ENCODE data around the gene AGPAT2.
"Not testable (repeated sequence)": the region's sequence is repeated elsewhere in the genome, so short reads cannot be mapped to it uniquely, and the experiment has no call there.

Gene AGPAT2

DNA sequence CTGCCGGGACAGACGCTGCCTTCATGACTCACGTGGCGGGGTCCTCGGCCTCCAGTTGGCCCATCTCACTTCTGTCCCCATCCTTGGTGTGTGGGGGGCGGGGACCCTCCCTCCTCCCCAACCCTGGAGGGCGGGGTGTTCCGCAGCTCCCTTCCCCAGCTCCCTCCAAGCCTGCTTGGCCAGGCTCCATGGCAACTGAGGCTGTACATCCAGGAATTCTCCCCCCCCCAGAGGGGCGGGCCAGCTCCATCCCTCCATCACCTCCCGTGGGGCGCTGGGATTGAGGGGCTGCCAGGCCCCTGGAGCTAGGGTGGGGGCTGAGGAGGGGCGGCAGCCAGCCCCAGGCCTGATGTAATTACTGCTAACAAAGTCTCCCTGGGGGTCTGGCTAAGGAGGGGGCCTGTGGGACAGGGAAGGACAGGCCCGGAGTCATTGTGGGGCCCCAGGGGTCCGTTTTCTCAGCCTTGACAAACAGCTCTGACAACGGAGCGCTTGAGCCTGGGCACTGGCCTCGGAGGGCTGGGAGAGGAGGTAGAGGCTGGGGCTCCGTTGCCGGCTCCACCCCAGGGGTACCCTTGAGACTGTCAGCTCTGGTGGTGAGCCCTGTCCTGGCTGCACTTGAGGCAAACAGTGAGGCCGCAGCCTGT, 33.1 kb upstream of the AGPAT2 start:
- DNase-seq (ENCODE audit: low spot score): no peak

DNA sequence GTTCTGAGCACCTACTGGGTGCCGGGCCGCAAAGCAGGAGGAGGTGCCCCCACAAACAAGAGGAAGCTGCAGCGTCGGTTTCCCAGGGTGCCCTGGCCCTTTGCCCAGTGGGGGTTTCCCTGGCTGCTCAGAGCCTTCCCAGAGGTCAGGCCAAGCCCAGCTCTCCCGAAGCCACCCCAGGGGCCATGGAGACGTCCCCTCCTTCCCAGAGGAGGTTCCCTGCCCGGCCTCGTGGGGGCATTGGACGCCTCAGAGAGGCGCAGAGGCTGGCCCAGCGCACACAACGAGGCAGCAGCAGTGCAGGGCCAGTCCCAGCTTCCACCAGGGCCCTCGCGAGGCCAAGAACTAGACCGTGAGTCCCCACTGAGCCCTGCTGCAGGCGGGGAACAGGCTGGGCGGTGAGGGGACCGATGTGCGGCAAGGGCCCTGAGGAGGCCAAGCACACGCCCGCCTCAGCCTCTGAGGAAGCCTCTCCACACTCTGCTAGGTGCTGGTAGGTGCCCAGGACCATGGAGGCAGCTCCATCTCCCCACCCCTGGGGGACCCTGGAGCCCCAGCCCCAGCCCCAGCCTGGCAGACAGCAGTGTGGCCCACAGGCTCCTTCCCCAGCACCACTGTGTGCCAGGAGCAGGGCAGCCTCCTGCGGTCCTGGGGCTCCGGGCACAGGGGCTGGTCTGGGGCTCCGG, 32.1 kb upstream of the AGPAT2 start:
- DNase-seq (ENCODE audit: low spot score): no peak

DNA sequence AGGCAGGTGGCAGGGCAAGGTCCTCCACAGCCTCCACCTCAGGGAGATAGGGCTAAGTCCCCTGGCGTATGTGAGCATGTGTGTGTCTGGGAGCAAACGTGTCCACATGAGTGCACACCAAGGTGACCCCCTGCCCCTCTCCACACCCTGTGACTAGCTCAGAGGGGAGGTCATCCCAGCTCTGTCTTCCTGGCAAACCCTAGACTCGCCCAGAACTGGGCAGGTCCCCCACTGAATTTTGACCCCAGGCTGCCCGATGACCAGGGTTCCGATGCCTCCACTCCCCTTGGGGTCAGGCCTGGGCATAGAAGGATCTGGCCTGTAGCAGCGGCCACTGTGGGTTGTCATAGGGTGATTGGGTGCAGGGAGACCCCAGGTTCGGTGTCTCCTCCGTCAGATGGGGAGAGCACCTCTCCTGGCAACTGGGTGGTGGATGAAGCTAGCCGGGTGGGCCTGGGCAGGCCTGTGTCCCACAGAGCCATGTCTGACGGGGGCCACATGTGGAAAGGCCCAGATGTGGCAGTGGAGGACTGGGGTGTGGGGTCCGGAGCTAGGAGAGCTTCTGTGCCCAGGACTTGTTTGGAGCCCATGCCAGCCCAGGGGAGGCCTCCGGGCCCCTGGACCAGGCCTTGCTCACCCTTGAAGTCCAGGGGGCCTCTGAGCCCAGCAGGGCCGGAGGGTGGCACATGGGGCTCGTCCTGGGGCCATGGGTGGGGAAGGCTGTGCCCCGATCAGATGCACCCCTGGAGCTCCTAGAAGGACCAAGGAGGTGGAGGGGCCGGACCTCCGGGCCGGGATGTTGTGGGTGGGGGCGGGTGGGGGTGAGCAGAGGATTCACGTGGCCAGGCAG, 31.3 kb upstream of the AGPAT2 start:
- no peak for DNase-seq (ENCODE audit: low spot score)

DNA sequence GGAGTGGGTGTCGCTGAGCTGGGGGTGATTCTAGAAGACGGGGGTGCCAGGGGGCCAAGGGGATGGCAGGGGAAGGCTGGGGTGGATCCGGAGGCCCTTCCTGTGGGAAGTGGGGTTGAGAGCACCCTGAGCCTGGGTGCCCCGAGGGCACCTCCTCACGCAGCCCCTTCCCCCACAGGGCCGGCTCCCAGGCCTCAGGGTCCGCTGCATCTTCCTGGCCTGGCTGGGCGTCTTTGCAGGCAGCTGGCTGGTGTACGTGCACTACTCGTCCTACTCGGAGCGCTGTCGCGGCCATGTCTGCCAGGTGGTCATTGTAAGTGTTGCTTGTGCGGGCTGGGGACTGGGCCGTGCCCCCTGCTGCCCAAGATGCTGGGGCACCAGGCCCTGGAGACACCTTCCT, 30.1 kb upstream of the AGPAT2 start:
- DNase-seq (ENCODE audit: low spot score): no peak

DNA sequence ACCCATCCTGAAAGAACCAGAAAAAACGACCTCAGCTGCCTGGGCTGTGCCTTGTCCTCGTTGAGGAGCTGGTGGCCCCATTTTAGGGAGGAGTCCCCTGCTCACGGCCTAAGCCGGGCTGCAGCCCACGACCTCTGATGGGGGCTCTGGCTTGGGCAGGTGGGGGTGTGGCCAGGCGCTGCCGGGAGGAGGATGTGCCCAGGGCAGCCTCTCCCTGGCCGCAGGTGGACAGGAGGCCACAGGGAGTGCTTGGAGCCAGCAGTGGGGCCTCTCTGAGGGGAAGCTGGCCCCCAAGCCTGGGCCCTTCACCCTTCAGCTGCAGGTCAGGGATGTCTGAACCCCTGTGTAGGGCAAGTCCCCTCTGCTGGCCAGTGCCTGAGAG, 27.6 kb upstream of the AGPAT2 start:
- DNase-seq (ENCODE audit: low spot score): no peak

DNA sequence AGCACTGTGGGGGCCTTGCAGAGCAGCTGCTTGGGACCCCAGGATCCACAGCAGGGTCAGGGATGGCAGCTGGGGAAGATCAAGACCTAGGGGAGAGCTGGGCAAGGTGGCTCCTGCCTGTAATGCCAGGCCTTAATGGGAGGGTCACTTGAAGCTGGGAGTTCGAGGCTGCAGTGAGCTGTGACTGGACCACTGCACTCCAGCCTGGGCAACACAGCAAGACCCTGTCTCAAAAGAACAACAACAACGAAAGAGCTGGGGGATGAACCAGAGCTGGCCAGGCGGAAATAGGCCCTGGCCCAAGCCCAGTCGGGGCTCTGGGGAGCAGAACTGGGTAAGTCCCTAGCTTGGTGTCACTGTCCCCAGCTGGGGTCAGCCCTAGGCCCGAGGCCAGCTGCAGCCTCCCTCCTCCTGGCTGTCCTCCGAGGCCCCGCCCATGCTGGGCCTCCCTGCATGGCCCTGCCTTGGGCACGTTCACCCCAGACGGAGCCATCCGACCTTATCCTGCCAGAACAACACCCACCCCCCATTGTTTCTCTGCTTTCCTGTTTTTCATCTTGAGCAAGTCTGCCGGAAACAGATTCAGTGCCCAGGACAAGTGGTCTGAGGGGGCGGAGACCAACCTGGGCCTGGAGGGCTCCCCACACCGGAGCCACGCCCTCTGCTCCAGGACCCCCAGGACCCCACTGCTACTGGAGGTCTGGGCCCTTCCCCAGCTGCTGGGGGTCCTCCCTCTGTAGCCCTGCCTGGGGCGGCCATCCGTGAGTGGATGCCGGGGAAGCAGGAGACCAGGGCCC, 27.0 kb upstream of the AGPAT2 start:
- no peak for DNase-seq (ENCODE audit: low spot score)

DNA sequence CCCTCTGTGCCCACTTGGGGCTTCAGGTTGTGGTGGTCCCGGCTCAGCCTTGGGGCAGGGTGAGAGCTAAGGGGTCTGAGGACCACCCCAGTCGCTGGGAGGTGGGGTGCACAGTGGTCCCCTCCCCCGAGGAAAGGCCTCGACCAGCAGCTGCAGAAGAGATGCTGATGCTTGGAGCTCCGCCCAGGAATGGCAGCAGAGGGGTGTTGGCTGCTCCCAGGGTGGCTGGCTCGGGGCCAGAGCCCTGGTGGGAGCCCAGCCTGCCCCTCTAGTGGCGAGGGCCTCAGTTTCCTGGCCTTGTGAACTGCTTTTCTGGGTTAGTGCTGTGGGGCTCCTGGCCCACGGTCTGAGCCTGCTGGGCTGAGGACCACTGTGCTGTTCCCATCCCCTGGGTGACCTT, 26.3 kb upstream of the AGPAT2 start:
- DNase-seq (ENCODE audit: low spot score): no peak

DNA sequence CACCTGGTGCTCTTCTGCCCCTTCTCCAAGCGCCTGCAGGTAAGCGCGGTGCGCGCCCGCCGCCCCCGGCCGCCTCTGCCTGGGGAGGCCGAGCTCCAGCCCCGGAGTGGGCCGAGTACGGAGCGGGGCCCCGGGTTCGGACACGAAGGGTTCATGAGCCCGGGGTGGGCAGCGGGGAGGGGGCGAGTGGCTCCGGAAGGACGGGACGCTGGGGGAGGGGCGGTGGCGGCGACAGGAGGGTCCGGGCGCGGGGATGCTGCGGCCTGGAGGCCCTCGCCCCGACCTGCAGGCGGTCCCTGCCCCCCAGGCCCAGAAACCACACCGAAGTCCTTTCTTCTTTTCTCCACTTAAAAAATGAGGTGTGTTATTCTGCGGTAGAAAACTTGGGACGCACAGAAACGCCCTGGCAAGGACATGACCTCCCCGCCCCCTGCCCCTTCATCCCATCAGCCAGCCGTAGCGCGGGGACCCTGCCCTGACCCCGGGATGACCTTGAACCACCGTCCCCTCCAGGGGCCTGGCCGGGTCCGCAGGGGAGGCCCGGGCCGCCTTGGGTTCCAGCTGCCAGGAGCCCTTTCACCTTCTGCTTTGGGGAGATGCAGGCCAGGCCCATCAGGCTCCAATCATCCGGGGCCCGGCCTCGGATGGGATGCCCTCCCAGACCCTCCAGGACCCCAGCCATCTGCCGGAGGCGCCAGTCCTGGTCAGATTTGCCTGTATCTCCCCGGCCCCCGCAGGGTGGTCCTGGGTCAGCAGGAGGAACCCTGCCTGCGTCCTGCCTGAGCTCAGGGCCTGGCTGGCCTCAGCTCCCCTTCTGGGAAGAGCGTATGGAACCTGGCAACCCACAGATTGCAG, 25.7 kb upstream of the AGPAT2 start:
- no peak for DNase-seq (ENCODE audit: low spot score)

DNA sequence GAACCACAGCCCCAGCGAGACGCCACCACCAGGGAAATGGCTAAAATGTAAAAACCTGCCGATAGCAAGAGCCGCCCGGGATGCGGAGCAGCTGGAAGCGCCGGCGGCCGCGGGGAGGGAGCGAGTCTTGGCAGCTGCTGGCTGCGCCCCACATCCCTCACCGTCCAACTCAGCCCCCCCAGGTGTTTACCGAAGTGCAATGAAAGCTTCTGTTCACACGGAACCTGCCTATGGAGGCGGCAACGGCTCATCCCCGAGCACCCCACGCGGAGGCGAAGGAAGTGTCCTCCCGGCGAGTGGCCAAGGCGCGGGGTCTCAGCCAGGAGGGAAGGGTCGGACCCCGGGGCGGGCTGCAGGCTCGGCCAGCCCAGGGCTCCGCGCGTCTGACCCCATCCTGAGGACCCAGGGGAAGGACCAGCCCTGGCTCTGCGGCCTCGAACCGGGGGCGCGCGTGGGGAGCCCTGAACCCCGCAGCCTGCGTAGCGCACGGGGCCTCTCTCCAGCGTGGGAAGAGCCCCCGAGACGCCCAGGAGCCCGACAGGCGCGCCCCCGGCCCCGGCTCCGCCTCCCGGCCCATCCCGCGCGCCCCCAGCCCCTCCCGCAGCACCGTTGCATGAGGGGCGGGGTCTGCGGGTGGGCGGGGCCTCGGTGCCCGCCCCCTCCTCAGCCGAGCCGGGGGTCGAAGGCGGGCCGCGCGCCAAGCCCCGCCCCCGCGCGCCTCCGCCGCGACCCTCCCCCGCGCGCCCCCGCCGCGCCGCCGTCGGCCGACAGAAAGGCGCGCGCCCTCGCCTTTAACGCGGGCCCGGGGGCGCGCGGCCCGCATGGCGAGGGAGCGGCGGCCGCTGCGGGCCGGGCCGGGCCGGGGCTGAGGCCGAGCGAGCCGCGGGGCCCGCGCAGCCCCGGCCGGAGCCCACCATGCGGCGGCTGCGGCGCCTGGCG, 24.8 kb upstream of the AGPAT2 start, which contains the start of gene DIPK1B:
TSS of gene DIPK1B (plus strand) at position 822 of the 939 bp plus-strand sequence. CDS start at position 916, 94 bp downstream.
- peak; percentile 95 for DNase-seq (ENCODE audit: low spot score)

DNA sequence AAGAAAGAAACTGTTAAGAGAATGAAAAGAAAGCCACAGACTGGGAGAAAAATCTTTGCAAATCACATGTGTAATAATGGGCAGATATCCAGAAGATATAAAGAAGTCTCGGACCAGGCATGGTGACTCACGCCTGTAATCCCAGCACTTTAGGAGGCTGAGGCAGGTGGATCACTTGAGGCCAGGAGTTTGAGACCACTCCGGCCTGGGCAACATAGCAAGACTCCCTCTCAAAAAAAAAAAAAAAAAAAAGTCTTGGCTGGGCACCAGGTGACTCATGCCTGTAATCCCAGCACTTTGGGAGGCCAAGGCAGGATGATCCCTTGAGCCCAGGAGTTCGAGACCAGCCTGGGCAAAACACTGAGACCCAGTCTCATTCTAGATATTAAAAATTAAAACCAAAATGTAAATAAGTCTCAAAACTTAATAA, 24.0 kb upstream of the AGPAT2 start:
- not testable (repeated sequence) for DNase-seq (ENCODE audit: low spot score)

DNA sequence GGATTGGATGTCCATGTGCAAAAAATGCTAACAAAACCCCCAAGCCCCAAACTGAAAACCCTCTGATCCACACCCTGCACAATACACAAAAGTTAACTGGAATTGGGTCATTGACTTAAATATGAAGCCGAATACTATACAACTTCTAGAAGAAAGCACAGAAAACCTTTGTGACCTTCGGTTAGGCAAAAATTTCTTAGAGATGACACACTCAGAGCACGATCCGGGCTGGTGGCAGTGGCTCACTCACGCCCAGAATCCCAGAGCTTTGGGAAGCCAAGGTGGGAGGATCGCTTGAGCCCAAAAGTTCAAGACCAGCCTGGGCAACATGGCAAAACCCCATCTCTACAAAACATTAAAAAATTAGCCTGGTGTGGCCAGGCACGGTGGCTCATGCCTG, 23.3 kb upstream of the AGPAT2 start:
- DNase-seq (ENCODE audit: low spot score): no peak

DNA sequence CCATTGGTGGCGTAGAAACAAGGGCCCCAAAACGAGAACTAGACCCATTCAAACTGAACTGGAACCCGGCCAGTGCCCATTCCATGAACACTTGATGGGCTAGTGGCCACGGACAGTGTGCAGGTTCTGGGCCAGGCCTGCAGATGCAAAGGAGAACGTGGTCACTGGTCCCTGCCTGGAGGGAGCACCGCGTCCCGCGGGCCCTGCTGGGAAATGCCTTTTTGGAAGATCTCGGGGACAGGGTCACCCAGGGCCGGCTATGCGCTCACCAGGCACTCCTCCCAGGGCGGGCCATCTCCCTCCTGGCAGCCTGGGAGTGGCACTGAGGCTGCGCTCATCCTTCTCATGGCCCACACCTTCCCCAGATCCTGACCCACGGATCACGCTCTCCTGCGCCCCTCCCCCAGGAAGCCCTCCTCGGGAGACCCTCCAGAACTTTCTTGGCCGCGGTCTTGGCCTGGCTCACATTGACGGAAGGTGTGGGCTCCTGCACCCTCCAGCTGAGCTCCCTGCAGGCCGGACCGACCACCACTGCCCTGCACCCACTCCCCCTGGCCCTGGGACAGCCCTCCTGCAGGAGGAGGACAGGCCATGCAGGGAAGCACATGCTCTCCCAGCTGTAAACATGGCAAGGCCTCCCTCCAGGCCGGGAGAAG, 22.3 kb upstream of the AGPAT2 start:
- no peak for DNase-seq (ENCODE audit: low spot score)

DNA sequence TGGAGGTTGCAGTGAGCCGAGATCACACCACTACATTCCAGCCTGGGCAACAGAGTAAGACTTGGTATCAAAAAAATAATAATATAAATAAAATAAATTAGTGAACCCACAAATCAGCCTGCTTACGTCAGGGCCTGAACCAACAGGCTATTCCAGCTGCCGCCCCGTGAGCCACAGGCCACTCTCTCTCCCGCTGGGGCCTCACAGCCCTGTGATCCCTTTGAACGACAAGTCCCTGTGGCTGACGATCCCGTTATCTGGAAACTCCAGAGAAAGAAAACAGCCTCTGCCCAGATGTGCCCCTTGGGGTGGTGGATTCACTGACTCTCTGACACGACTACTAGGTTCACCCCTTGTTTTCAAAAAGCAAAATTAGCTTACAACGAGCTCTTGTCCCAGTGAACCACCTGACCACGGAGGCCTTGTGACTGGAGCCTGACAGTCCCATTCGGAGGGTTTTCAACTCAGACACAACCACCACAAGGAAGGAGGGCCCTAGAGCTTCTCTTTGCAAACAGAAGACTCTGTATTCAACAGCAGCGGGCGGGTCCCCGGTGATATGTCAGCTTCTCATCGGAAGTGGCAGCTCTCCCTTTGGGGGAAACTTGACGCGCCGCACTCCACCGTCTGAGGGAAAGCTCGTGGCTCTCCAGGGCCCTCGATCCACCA, 20.7 kb upstream of the AGPAT2 start:
- DNase-seq (ENCODE audit: low spot score): no peak

DNA sequence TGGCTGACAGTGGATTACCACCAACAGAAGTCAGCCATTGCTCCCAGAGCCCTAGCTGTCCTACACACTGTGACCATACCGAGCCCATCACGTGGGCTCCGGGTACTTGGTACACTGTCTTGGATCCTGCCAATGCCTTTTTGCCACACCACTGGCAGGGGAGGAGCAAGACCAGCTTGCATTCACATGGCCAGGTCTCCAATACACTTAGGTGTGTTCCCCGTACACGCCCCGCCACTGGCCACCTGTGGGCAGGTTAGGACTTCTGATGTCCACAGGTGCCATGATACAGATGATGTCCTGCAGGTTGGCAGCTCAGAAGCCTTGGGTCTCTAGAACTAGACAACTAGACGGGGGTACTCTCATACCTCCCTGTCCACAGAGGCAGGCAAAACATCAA, 19.8 kb upstream of the AGPAT2 start:
- no peak for DNase-seq (ENCODE audit: low spot score)

DNA sequence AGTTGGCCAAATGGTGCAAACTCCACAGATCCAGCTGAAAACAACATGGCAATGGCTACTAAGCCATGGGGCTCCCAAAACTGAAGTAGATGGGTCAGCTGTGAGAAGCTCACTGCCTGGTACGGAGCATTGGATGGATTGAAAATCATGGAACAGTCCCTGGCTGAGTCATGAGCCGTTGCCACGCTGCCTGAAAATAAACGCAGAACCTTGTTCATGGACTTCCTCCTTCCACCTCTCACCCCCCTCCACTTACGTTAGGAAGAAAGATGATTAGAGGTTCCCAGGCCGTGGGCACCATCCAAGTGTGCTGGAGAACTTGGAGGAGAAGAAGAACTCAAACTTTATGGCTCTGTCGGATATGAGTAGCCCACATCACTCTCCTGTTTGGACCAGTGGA, 18.3 kb upstream of the AGPAT2 start:
- no peak for DNase-seq (ENCODE audit: low spot score)

DNA sequence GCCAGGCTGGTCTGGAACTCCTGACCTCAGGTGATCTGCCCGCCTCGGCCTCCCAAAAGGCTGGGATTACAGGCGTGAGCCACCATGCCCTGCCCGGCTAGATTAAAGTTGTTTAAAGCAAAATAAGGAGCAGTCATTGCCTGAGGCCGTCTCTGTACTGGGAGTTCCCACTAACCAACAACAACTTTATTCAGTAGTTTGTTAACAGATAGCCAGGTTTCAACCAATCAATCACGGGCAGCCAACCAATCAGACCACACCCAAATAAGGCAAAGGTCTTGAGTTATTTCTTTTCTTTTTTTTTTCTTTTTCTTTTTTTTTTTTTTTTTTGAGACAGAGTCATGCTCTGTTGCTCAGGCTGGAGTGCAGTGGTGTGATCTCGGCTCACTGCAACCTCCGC, 17.5 kb upstream of the AGPAT2 start:
- DNase-seq (ENCODE audit: low spot score): not testable (repeated sequence)

DNA sequence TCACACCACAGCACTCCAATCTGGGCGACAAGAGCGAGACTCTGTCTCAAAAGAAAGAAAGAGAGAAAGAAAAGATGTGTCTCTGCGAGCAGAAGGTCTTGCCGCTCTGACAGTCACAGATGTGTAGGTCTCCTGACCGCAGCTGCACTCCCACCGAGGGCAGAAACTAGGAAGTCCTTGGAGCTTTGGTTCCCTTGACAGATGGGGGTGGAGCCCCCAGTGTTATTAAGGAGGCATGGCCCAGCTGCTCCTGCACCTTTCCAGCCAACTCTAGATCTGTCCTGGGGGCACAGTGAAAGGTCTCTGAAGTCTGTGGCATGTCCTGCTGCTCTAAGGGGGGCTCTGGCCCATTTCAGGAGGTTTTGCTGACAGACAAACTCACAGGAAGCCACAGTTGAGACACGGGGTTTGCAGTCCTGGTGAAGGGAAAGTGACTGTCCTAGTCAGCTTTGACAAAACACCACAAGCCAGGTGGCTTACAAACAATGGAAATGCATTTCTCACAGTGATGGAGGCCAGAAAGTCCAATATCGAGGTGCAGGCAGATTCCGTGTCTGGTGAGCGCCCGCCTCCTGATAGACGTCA, 16.1 kb upstream of the AGPAT2 start:
- no peak for DNase-seq (ENCODE audit: low spot score)

DNA sequence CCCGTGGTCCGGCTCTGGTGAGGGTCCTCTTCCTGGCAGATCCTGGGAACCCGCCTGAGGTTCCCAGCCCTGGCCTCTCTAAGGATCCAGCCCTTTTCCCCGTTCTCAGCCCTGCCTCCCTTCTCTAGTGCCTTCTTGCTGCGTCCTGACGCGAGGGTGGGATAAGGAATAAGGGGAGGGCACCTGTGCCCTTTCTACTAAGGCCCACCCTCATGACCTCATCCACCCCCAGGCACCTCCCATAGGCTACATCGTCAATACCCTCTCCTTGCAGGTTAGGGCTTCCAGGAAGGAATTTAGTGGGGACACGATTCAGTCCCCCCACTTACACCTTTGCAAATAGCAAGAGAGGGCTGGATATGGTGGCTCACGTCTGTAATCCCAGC, 14.4 kb upstream of the AGPAT2 start:
- DNase-seq (ENCODE audit: low spot score): no peak

Measured in HuH-7.5 (cell line).